Kidney (tissue), 14 donors: Measurements from ENCODE around the gene PITPNM1. TPM values are rescaled to one million over a fixed set of nuclear protein-coding genes. Genes with fewer than 3 reads are reported as not detected.
A peak's percentile ranks its signal among the peaks of the same experiment; 100 is the strongest.

Experiments used
- DNase-seq, 5 donors: peaks; one replicate each; pipeline ENCODE4 v3.0.0-alpha.2; 2013 to 2020
- FAIRE-seq: peaks from 2 replicates; lab custom pipeline; 2012; peaks lifted over from hg19 to GRCh38; lab: Jason Lieb, UNC
- H3K27ac ChIP-seq, 2 donors: one replicate each; pipeline ENCODE4 v1.7.0; 2013; ENCODE audit warnings: low read depth in 2 of 2, low read length in 2 of 2, inconsistent platforms in 1 of 2
- H3K27me3 ChIP-seq: one replicate; pipeline ENCODE4 v1.7.1; 2013; ENCODE audit warnings: low read length, inconsistent platforms; ENCODE audit not compliant: control insufficient read depth, insufficient read depth
- H3K36me3 ChIP-seq, 3 donors: one replicate each; pipeline versions ENCODE4 v1.7.0 to v1.7.1; 2013; ENCODE audit warnings: low read length in 3 of 3, control low read depth in 1 of 3, inconsistent platforms in 1 of 3; ENCODE audit not compliant: insufficient read depth in 3 of 3, control insufficient read depth in 2 of 3
- H3K4me1 ChIP-seq, 3 donors: one replicate each; pipeline versions ENCODE4 v1.7.0 to v1.7.1; 2013; ENCODE audit warnings: low read length in 3 of 3, inconsistent platforms in 1 of 3, low read depth in 1 of 3; ENCODE audit not compliant: control insufficient read depth in 2 of 3, insufficient read depth in 2 of 3
- H3K4me3 ChIP-seq, 3 donors: one replicate each; pipeline versions ENCODE4 v1.7.0 to v1.8.1; 2013; ENCODE audit warnings: low read length in 3 of 3, control low read depth in 1 of 3, inconsistent platforms in 1 of 3
- H3K9ac ChIP-seq, 3 donors: one replicate each; pipeline versions ENCODE4 v1.7.0 to v1.7.1; 2013; ENCODE audit warnings: low read length in 3 of 3, control low read depth in 1 of 3, inconsistent platforms in 1 of 3
- H3K9me3 ChIP-seq, 3 donors: one replicate each; pipeline versions ENCODE4 v1.7.0 to v1.7.1; 2013; ENCODE audit warnings: low read length in 3 of 3, control low read depth in 1 of 3, inconsistent platforms in 1 of 3; ENCODE audit not compliant: control insufficient read depth in 2 of 3, insufficient read depth in 1 of 3
- intact Hi-C: fragments of 100-400 bp; cut with DNase I; formaldehyde crosslinking; loops from one replicate; pipeline ENCODE4 v1.11.1; 2022
- polyA plus RNA-seq: library from polyadenylated mRNA; stranded (reverse); fragments of 350-450 nt; fragmentation: Illumina TruSeq; extraction: RNeasy Lipid Tissue Mini Kit (QIAGEN cat#74804); gene quantifications from one replicate; pipeline ENCODE4 v1.2.3, GENCODE V29; 2014; ENCODE audit warnings: low read depth, low replicate concordance; ENCODE audit not compliant: insufficient read depth
- total RNA-seq: library from RNA; stranded (reverse); fragmentation: NEBNext Ultra II Directional; extraction: Animal tissue kit (Norgen Biotek cat#: 25700); gene quantifications from one replicate; pipeline ENCODE4 v1.2.1, GENCODE V29; 2021
- TF ChIP-seq, protein P1 (sequence below): IDR thresholded peaks from 3 replicates; pipeline ENCODE4 v1.5.1; 2012; ENCODE audit warnings: mild to moderate bottlenecking, moderate library complexity, borderline replicate concordance; ENCODE audit not compliant: insufficient read depth; ENCODE audit errors: extremely low read depth
- donor health status: control.
- donor health status: control.
- donor health status: control.
- donor health status: control.
- donor health status: control.
- donor health status: DM: yes; HTN: yes; CAD: no.
- donor health status: Normal renal cell carcinoma (clear cell type).

PITPNM1 gene
- total and polyA plus RNA-seq, 2 donors from 2014 or later = 19.3 to 74.7 TPM

DNA sequence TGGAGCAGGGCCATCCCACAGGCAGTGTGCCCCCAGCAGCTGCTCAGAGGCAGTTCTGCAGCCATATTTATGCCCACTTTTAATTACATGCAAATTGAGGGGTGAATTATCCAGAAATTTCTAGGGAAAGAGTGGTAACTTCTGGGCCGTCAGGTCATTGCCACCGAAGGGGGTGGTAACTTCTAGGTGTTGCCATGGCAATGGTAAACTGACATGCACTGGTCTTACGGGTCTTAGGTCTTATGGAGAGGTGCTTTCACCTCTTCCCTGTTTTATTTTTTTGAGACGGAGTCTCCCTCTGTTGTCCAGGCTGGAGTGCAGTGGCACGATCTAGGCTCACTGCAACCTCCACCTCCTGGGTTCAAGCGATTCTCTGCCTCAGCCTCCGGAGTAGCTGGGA is 32.3 kb downstream of the PITPNM1 start:
- H3K4me3 ChIP-seq = no peak overlapping the region
- intact Hi-C loops = no loop called here
- H3K36me3 ChIP-seq = no peaks in the 10 kb centered on the region
- H3K4me1 ChIP-seq = peaks cover 0 to 8% (median 4%) of the 10 kb centered on the region in 3 donors
- no peak overlapping the region for H3K27ac ChIP-seq
- H3K27me3 ChIP-seq = no peaks in the 10 kb centered on the region
- FAIRE-seq = no peak
- DNase-seq = no peak
- no peaks in the 10 kb centered on the region for H3K9me3 ChIP-seq
- TF ChIP-seq, protein P1, sequence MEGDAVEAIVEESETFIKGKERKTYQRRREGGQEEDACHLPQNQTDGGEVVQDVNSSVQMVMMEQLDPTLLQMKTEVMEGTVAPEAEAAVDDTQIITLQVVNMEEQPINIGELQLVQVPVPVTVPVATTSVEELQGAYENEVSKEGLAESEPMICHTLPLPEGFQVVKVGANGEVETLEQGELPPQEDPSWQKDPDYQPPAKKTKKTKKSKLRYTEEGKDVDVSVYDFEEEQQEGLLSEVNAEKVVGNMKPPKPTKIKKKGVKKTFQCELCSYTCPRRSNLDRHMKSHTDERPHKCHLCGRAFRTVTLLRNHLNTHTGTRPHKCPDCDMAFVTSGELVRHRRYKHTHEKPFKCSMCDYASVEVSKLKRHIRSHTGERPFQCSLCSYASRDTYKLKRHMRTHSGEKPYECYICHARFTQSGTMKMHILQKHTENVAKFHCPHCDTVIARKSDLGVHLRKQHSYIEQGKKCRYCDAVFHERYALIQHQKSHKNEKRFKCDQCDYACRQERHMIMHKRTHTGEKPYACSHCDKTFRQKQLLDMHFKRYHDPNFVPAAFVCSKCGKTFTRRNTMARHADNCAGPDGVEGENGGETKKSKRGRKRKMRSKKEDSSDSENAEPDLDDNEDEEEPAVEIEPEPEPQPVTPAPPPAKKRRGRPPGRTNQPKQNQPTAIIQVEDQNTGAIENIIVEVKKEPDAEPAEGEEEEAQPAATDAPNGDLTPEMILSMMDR = no peak
- H3K9ac ChIP-seq = no peak overlapping the region

DNA sequence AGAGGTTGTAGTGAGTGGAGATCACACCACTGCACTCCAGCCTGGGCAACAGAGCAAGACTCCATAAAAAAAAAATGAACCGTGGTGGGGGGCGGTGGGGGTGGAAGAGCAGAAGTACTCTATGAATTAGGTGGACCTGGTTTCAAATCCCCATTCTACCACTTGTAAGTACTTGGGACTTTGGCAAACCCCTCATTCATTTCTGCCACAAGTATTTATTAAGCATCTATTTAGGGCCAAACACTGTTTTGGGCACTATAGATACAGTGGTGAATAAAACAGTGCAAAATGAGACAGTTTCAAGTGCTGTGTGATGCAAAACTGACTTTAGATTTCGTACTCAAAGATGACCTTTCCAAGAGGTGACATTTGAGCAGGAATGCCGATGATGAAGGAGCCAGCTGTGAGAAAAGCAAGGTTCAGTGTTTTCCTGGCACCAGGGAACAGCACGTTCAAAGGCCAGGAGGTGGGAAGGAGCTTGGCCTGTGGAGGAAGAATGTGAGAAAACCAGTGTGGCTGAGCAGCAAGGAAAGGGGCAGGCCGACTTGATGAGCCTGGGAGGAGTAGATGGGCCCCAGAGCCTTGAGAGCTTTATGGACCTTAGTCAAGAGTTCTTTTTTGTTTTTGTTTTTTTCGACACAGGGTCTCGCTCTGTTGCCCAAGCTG is 34.7 kb downstream of the PITPNM1 start:
- Histone ChIP-seq H3K9ac (no peak overlapping the region), H3K4me1 (peaks cover 0 to 14% (median 4%) of the 10 kb centered on the region in 3 donors), H3K36me3 (no peaks in the 10 kb centered on the region), H3K27me3 (no peaks in the 10 kb centered on the region), H3K9me3 (no peaks in the 10 kb centered on the region), H3K4me3 (no peak overlapping the region), H3K27ac (no peak overlapping the region)
- intact Hi-C loops = no loop called here
- DNase-seq (no peak), FAIRE-seq (no peak)
- TF ChIP-seq, protein P1 = no peak

GRCh38 chr11:67469508-67469811 is 35.7 kb downstream of the PITPNM1 start:
- Histone ChIP-seq H3K27me3 (no peaks in the 10 kb centered on the region), H3K36me3 (no peaks in the 10 kb centered on the region), H3K27ac (peak overlapping the region; percentile 84 to 88), H3K4me1 (peaks cover 0 to 17% (median 4%) of the 10 kb centered on the region in 3 donors), H3K9me3 (no peaks in the 10 kb centered on the region), H3K4me3 (peak overlapping the region; percentile 74 to 84 (median 75)), H3K9ac (peak overlapping the region; percentile 59 to 85 (median 84))
- TF ChIP-seq, protein P1 = no peak
- intact Hi-C loops = no loop called here
- FAIRE-seq (no peak), DNase-seq (no peak)
